Psoas muscle (tissue), 8 donors: ENCODE measurements around the gene NOX5. TPM values are rescaled to one million over a fixed set of nuclear protein-coding genes. Genes with fewer than 3 reads are reported as not detected.

ENCODE experiments used
- ATAC-seq, 4 donors: fragments of 200-7000 bp; cut with Tn5 transposase; one replicate each; pipeline ENCODE4 v1.9.1; 2020; ENCODE audit warnings: moderate library complexity in 3 of 4, mild to moderate bottlenecking in 2 of 4
- DNase-seq, 2 donors: peaks; one replicate each; pipeline ENCODE4 v3.0.0-alpha.2; 2020
- H3K27ac ChIP-seq: fragments of 200-600 bp; one replicate; pipeline ENCODE4 v1.8.0; 2022
- H3K27me3 ChIP-seq, 3 donors: fragments of 200-600 bp in 1 of 3; one replicate each; pipeline versions ENCODE4 v1.6.1 to v1.8.0; 2013 to 2022; ENCODE audit warnings: low read length in 2 of 3, mild to moderate bottlenecking in 2 of 3, moderate library complexity in 1 of 3; ENCODE audit not compliant: insufficient read depth in 3 of 3
- H3K36me3 ChIP-seq, 2 donors: fragments of 200-600 bp in 1 of 2; one replicate each; pipeline versions ENCODE4 v1.6.1 to v1.8.0; 2013 to 2022; ENCODE audit warnings: low read depth in 1 of 2, mild to moderate bottlenecking in 1 of 2, moderate library complexity in 1 of 2; ENCODE audit not compliant: insufficient read depth in 1 of 2
- H3K4me1 ChIP-seq: fragments of 200-600 bp; one replicate; pipeline ENCODE4 v1.8.0; 2022
- H3K4me3 ChIP-seq: fragments of 200-600 bp; one replicate; pipeline ENCODE4 v1.8.0; 2022; ENCODE audit warnings: mild to moderate bottlenecking
- H3K9me3 ChIP-seq: fragments of 200-600 bp; one replicate; pipeline ENCODE4 v1.8.0; 2022
- CTCF ChIP-seq: fragments of 200-600 bp; IDR thresholded peaks from one replicate; pipeline ENCODE4 v1.8.0; 2022; ENCODE audit warnings: antibody characterized with exemption
- WGBS, 3 donors: extraction: QIAGEN DNeasy Blood & Tissue Kit; methylation state at CpG; one replicate each; pipeline versions ENCODE4 v1.1.6 to v1.1.7; 2013; 5-methylcytosine and 5-hydroxymethylcytosine counted together
- intact Hi-C, 2 donors: fragments of 100-400 bp; cut with DNase I; formaldehyde crosslinking; loops; one replicate each; pipeline versions ENCODE4 v1.11.0 to v1.14.2; 2022
- polyA plus RNA-seq, 3 donors: library from polyadenylated mRNA; stranded (reverse); fragments of 200-250 nt; gene quantifications; one replicate each; pipeline ENCODE4 v1.2.3, GENCODE V29; 2013
- total RNA-seq, 4 donors: library from RNA; stranded (reverse); fragmentation: NEBNext Ultra II Directional in 2 of 4; extraction: Animal tissue kit (Norgen Biotek cat#: 25700) in 2 of 4; gene quantifications; one replicate each; pipeline versions ENCODE4 v1.2.1 to v1.2.4, GENCODE V29; 2021 to 2023
- donor health status: healthy with polysubstance abuse.
- donor health status: DM: no; HTN: no; CAD: no; lungs with moderate emphysema.
- donor health status: Bipolar disorder and iron deficiency.
- donor health status: healthy.
- donor health status: DM: yes; HTN: yes; CAD: no.
- donor health status: DM: no; HTN: no; CAD: no.
- donor health status: DM: no; HTN: no; CAD: no.
- donor health status: DM: yes; HTN: yes; CAD: no.

The NOX5 gene
- total and polyA plus RNA-seq, 7 donors = 0.03 to 0.13 (median 0.04) TPM; not detected in 3

- peaks cover 0 to 5% (median 0%) of the 10 kb centered on the region in 3 donors for H3K27me3 ChIP-seq
- H3K27ac ChIP-seq = no peak overlapping the region
- DNase-seq = no peak
These were observed 84.3 kb downstream of the NOX5 start for GRCh38 chr15:69098771-69099170.

GRCh38 chr15:69099941-69100340, 85.4 kb downstream of the NOX5 start:
- no peak for TF ChIP-seq CTCF
- Histone ChIP-seq H3K27me3 (peaks cover 0 to 3% (median 0%) of the 10 kb centered on the region in 3 donors), H3K36me3 (no peaks in the 10 kb centered on the region), H3K9me3 (no peaks in the 10 kb centered on the region), H3K27ac (no peak overlapping the region), H3K4me1 (no peaks in the 10 kb centered on the region), H3K4me3 (no peak overlapping the region)
- 67 to 79% (median 76%) methylated on average over 5 of the region's 5 CpGs for WGBS, 3 donors
- intact Hi-C loops = no loop called here
- no peak for DNase-seq
- no peak for ATAC-seq

More at GRCh38 chr15:69098771-69099170, 84.3 kb downstream of the NOX5 start:
- H3K36me3 ChIP-seq = no peaks in the 10 kb centered on the region
- ATAC-seq = no peak
- no peaks in the 10 kb centered on the region for H3K4me1 ChIP-seq
- no peak for TF ChIP-seq CTCF
- no peak overlapping the region for H3K4me3 ChIP-seq
- WGBS, 3 donors = 85 to 90% (median 89%) methylated on average over 7 of the region's 7 CpGs
- no peaks in the 10 kb centered on the region for H3K9me3 ChIP-seq
- intact Hi-C loops = no loop called here

- DNase-seq (no peak), ATAC-seq (no peak)
- Histone ChIP-seq H3K27ac (no peak overlapping the region), H3K4me3 (no peak overlapping the region), H3K27me3 (peaks cover 0 to 3% (median 0%) of the 10 kb centered on the region in 3 donors), H3K36me3 (no peaks in the 10 kb centered on the region), H3K4me1 (no peaks in the 10 kb centered on the region), H3K9me3 (no peaks in the 10 kb centered on the region)
- intact Hi-C loops = no loop called here
- 76 to 86% (median 78%) methylated on average over 2 of the region's 2 CpGs for WGBS, 3 donors
- no peak for TF ChIP-seq CTCF
These were observed 86.3 kb downstream of the NOX5 start for GRCh38 chr15:69100821-69101220.

GRCh38 chr15:69104050-69104750, 89.7 kb downstream of the NOX5 start:
- TF ChIP-seq CTCF = no peak
- WGBS, 3 donors = 86 to 88% (median 88%) methylated on average over 12 of the region's 12 CpGs

More at GRCh38 chr15:69104050-69104750, 89.7 kb downstream of the NOX5 start:
- H3K4me1 ChIP-seq = no peaks in the 10 kb centered on the region
- no peak overlapping the region for H3K4me3 ChIP-seq
- ATAC-seq (no peak), DNase-seq (no peak)
- no peaks in the 10 kb centered on the region for H3K36me3 ChIP-seq
- no peaks in the 10 kb centered on the region for H3K9me3 ChIP-seq
- H3K27me3 ChIP-seq = no peaks in the 10 kb centered on the region
- intact Hi-C loops = no loop called here
- no peak overlapping the region for H3K27ac ChIP-seq
